Measurements from ENCODE around the gene FXYD5. TPM values are rescaled to one million over a fixed set of nuclear protein-coding genes. Genes with fewer than 3 reads are reported as not detected.
A peak's percentile ranks its signal among the peaks of the same experiment; 100 is the strongest.

The FXYD5 gene
- total and polyA plus RNA-seq, 9 of the 15 experiments (the other 6 are each of a cell fraction or from before 2014, with no cell fraction given) = 104 to 537 (median 174) TPM

GRCh38 chr19:35135389-35135909 is 19.1 kb upstream of the FXYD5 start (continued):
- TF ChIP-seq ZBTB40 (IDR thresholded peaks at IDR 0.05) (peak; percentile 34; the same call in 1 of the 2 replicates), ZBTB40 (CRISPR knock-in tag; IDR thresholded peaks at IDR 0.05) (no peak), TFE3 (CRISPR knock-in tag; IDR thresholded peaks at IDR 0.05) (no peak), TSHZ1 (CRISPR knock-in tag; IDR thresholded peaks at IDR 0.05) (no peak), MNT (conservative IDR thresholded peaks at IDR 0.05) (no peak), E2F4 (CRISPR knock-in tag; IDR thresholded peaks at IDR 0.05; ENCODE audit: low read depth) (no peak), ZNF778 (CRISPR knock-in tag; IDR thresholded peaks at IDR 0.05) (no peak), POLR2AphosphoS5 (IDR thresholded peaks at IDR 0.05; ENCODE audit: control insufficient read depth, insufficient read depth, low read depth, low read length) (no peak), U2AF1 (optimal IDR thresholded peaks at IDR 0.05; ENCODE audit: low read depth, low read length) (no peak)
